ENCODE data around the gene CSH1.
A peak's percentile ranks its signal among the peaks of the same experiment; 100 is the strongest.
"Not testable (repeated sequence)": the region's sequence is repeated elsewhere in the genome, so short reads cannot be mapped to it uniquely, and the experiment has no call there.

The CSH1 gene

GRCh38 chr17:63859257-63859656 is 37.1 kb downstream of the CSH1 start:
- no peak for DNase-seq (ENCODE audit: extremely low read depth, low read depth)
- TF ChIP-seq, protein P1, sequence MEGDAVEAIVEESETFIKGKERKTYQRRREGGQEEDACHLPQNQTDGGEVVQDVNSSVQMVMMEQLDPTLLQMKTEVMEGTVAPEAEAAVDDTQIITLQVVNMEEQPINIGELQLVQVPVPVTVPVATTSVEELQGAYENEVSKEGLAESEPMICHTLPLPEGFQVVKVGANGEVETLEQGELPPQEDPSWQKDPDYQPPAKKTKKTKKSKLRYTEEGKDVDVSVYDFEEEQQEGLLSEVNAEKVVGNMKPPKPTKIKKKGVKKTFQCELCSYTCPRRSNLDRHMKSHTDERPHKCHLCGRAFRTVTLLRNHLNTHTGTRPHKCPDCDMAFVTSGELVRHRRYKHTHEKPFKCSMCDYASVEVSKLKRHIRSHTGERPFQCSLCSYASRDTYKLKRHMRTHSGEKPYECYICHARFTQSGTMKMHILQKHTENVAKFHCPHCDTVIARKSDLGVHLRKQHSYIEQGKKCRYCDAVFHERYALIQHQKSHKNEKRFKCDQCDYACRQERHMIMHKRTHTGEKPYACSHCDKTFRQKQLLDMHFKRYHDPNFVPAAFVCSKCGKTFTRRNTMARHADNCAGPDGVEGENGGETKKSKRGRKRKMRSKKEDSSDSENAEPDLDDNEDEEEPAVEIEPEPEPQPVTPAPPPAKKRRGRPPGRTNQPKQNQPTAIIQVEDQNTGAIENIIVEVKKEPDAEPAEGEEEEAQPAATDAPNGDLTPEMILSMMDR (IDR thresholded peaks at IDR 0.05; ENCODE audit: low read depth, low read length) = no peak

GRCh38 chr17:63856425-63856824 is 39.9 kb downstream of the CSH1 start:
- DNase-seq (ENCODE audit: extremely low read depth, low read depth) = not testable (repeated sequence)

DNA sequence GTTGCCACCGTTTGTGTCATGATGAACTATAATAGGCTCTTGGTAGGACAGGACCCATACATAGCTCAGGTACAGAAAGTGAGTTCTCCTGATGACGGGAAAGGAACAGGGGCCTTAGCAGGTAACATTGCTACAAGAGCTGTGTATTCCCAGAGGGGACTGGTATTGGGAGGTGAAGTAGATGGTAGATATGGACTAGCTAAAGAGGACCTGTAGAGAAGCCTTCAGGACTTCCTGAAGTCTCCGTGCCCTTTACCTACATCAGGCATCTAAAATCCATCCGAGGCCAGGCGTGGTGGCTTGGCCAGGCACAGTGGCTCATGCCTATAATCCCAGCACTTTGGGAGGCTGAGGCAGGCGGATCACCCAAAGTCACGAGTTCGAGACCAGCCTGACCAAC is 41.2 kb downstream of the CSH1 start:
- TF ChIP-seq, protein P1 (IDR thresholded peaks at IDR 0.05; ENCODE audit: low read depth, low read length) = no peak
- DNase-seq (ENCODE audit: extremely low read depth, low read depth) = no peak

- TF ChIP-seq, protein P1 (IDR thresholded peaks at IDR 0.05; ENCODE audit: low read depth, low read length) = no peak
- no peak for DNase-seq (ENCODE audit: extremely low read depth, low read depth)
These were observed 41.7 kb downstream of the CSH1 start for GRCh38 chr17:63854709-63855108.

DNA sequence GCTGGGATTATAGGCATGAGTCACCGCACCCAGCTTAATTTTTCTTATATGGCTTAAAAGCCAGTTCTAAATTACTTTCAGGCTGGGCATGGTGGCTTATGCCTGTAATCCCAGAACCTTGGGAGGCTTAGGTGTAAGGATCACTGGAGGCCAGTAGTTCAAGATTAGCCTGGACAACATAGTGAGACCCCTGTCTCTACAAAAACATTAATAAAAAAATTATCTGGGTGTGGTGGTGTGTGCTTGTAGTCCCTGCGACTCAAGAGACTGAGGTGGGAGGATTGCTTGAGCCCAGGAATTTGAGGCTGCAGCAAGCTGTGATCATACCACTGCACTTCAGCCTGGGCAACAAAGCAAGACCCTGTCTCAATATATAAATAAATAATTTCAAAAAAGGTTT is 43.1 kb downstream of the CSH1 start:
- TF ChIP-seq, protein P1 (IDR thresholded peaks at IDR 0.05; ENCODE audit: low read depth, low read length) = no peak
- no peak for DNase-seq (ENCODE audit: extremely low read depth, low read depth)

DNA sequence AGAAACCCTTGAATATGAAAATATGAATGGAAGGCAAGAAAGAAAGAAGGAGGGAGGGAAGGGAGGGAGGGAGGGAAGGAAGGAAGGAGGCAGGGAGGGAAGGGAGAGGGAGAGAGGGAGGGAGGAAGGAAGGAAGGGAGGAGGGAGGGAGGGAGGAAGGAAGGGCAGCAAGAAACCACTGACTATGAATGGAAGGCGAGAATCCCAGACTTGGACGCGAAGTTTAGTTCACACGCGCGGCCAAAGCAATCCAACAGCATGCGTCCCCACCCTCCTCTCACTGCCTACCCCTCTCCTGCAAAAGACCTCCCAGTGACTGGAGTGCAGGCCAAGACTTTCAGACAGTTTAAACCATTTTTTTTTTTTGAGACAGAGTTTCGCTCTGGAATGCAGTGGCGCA is 46.0 kb downstream of the CSH1 start:
- TF ChIP-seq, protein P1 (IDR thresholded peaks at IDR 0.05; ENCODE audit: low read depth, low read length) = no peak
- no peak for DNase-seq (ENCODE audit: extremely low read depth, low read depth)

DNA sequence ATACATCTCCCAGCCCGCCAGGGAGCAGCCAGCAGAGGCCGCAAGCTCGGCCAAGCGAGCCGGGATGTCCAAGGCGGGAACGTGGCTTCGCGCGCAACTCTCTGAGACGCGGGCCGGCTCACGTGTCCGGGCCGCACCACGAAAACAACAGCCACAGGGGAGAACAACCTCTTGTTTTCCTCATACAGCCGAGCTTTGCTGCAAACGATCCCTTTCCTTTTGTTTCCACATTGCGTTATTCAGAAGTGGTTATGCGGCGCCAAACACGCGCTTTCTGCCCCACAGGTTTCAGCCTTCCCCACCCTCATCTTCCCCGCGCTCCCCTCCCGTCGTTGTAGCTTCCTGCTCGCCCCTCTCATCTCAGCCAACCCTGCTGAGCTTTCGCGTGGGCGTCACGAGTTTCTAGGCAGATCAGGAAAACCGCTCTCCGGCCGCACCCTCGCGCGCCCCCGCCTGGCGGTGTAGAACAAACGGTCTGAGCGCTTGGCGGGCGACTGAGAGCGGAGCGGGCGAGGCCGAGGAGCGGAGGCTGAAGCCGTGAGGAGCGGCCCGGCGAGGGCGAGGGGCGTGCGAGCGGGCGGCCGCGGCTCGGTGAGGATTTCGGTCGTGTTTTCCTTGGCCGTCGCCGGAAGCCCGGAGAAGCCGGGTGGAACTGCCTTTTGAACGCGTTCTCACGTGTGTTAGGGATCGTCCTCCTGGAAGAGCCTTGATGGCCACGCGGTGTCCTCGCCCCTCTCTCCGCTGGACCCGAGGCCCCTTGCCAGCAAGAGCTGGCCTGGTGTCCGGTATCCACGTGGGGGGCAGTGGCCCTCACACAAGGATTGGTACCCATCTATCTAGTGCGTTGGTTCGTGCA is 47.3 kb downstream of the CSH1 start:
- peak; percentile 66 for DNase-seq (ENCODE audit: extremely low read depth, low read depth)
- TF ChIP-seq, protein P1 (IDR thresholded peaks at IDR 0.05; ENCODE audit: low read depth, low read length) = peak; percentile 67

Measured in AG09319 (cell line).